Panc1 (cell line): ENCODE results near the gene EFNB1.
"Not testable (repeated sequence)": the region's sequence is repeated elsewhere in the genome, so short reads cannot be mapped to it uniquely, and the experiment has no call there.

Experiments used
- POLR2AphosphoS5 ChIP-seq: IDR thresholded peaks from 2 replicates; pipeline ENCODE4 v1.6.1; 2012; ENCODE audit warnings: mild to moderate bottlenecking, low read depth, low read length, moderate library complexity
- REST ChIP-seq, 2 experiments: IDR thresholded peaks; 2 replicates each; pipeline ENCODE4 v1.6.1; 2011 to 2012; ENCODE audit warnings: low read depth in 2 of 2, control low read depth in 1 of 2, low read length in 1 of 2, mild to moderate bottlenecking in 1 of 2, moderate library complexity in 1 of 2; ENCODE audit not compliant: insufficient read depth in 1 of 2
- SIN3A ChIP-seq: IDR thresholded peaks from 2 replicates; pipeline ENCODE4 v1.6.1; 2012; ENCODE audit warnings: low read depth, mild to moderate bottlenecking, low read length, moderate library complexity, borderline replicate concordance; ENCODE audit not compliant: insufficient read depth
- TCF7L2 ChIP-seq: IDR thresholded peaks from 2 replicates; pipeline ENCODE4 v1.6.1; 2011; ENCODE audit warnings: mild to moderate bottlenecking, low read depth, low read length, inconsistent platforms
- TF ChIP-seq, protein P1 (sequence below): fragments of 450-650 bp; IDR thresholded peaks from 2 replicates; pipeline ENCODE4 v1.5.1; 2017; ENCODE audit warnings: mild to moderate bottlenecking

DNA sequence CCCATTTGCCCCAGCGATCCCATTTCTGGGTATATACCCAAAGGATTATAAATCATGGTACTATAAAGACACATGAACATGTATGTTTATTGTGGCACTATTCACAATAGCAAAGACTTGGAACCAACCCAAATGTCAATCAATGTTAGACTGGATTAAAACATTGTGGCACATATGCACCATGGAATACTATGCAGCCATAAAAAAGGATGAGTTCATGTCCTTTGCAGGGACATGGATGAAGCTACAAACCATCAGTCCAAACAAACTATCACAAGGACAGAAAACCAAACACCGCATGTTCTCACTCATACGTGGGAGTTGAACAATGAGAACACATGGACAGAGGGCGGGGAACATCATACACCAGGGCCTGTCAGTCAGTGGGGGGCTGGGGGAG, 47.5 kb upstream of the EFNB1 start:
- TF ChIP-seq SIN3A; POLR2AphosphoS5; REST (IDR thresholded peaks at IDR 0.05; ENCODE audit: insufficient read depth in 1 of 2, low read depth in 2 of 2, low read length in 1 of 2); TCF7L2: not testable (repeated sequence)
- TF ChIP-seq, protein P1, sequence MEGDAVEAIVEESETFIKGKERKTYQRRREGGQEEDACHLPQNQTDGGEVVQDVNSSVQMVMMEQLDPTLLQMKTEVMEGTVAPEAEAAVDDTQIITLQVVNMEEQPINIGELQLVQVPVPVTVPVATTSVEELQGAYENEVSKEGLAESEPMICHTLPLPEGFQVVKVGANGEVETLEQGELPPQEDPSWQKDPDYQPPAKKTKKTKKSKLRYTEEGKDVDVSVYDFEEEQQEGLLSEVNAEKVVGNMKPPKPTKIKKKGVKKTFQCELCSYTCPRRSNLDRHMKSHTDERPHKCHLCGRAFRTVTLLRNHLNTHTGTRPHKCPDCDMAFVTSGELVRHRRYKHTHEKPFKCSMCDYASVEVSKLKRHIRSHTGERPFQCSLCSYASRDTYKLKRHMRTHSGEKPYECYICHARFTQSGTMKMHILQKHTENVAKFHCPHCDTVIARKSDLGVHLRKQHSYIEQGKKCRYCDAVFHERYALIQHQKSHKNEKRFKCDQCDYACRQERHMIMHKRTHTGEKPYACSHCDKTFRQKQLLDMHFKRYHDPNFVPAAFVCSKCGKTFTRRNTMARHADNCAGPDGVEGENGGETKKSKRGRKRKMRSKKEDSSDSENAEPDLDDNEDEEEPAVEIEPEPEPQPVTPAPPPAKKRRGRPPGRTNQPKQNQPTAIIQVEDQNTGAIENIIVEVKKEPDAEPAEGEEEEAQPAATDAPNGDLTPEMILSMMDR, result not testable (repeated sequence)
